PC-3 (cell line): ENCODE data around the gene RASL10B. TPM values are rescaled to one million over a fixed set of nuclear protein-coding genes. Genes with fewer than 3 reads are reported as not detected.

Experiments
- ATAC-seq: fragments of 200-7000 bp; cut with Tn5 transposase; 2 replicates; pipeline ENCODE4 v1.9.1; 2020; ENCODE audit warnings: mild to moderate bottlenecking, moderate library complexity
- BruUV-seq: library from RNA; stranded (reverse); fragments of 400-500 nt; replicated peaks from 2 replicates; lab custom pipeline; 2021; lab: Mats Ljungman, UMichigan
- CTCF ChIA-PET: fragments of 300-600 bp; sonication (Branson Sonifier 250); formaldehyde crosslinking; loops from one replicate; lab custom pipeline; 2022; ENCODE audit warnings: antibody characterized with exemption; lab: Charles Lee
- POLR2A ChIA-PET: fragments of 300-600 bp; sonication (Branson Sonifier 250); formaldehyde crosslinking; loops from one replicate; lab custom pipeline; 2022; ENCODE audit warnings: antibody characterized with exemption; ENCODE audit not compliant: unreplicated experiment; lab: Charles Lee
- DNase-seq: peaks from one replicate; pipeline ENCODE4 v3.0.0-alpha.2; 2015
- H2AFZ ChIP-seq: fragments of 300-600 bp; sonication (generic); 2 replicates; pipeline ENCODE4 v1.6.0; 2016; ENCODE audit warnings: antibody characterized with exemption, low read length
- H3F3A ChIP-seq: fragments of 300-600 bp; sonication (generic); one replicate; pipeline ENCODE4 v1.6.0; 2017; ENCODE audit warnings: antibody characterized with exemption, low read length, control low read depth, mild to moderate bottlenecking; ENCODE audit not compliant: unreplicated experiment
- H3K27ac ChIP-seq: fragments of 300-600 bp; sonication (generic); 2 replicates; pipeline ENCODE4 v1.5.1; 2016; ENCODE audit warnings: mild to moderate bottlenecking, low read length
- H3K27me3 ChIP-seq: fragments of 300-600 bp; sonication (generic); 2 replicates; pipeline ENCODE4 v1.6.1; 2016; ENCODE audit warnings: low read length, mixed read lengths
- H3K36me3 ChIP-seq: fragments of 300-600 bp; sonication (generic); 2 replicates; pipeline ENCODE4 v1.6.1; 2016; ENCODE audit warnings: low read depth, mixed run types, low read length, mixed read lengths
- H3K4me1 ChIP-seq: fragments of 300-600 bp; sonication (generic); 2 replicates; pipeline ENCODE4 v1.5.1; 2016; ENCODE audit warnings: low read length; ENCODE audit not compliant: insufficient read depth
- H3K4me2 ChIP-seq: fragments of 300-600 bp; sonication (generic); 2 replicates; pipeline ENCODE4 v1.6.0; 2016; ENCODE audit warnings: low read length
- H3K4me3 ChIP-seq: fragments of 300-600 bp; sonication (generic); 2 replicates; pipeline ENCODE4 v1.5.1; 2016; ENCODE audit warnings: mild to moderate bottlenecking, low read length, mixed read lengths
- H3K79me2 ChIP-seq: fragments of 300-600 bp; sonication (generic); 2 replicates; pipeline ENCODE4 v1.6.1; 2017; ENCODE audit warnings: low read length, mixed read lengths
- H3K9ac ChIP-seq: fragments of 300-600 bp; sonication (generic); 2 replicates; pipeline ENCODE4 v1.6.0; 2016; ENCODE audit warnings: mild to moderate bottlenecking, low read length
- H3K9me2 ChIP-seq: fragments of 300-600 bp; sonication (generic); replicated peaks from 2 replicates; pipeline ENCODE4 v1.6.1; 2016; ENCODE audit warnings: mixed run types, low read length, mixed read lengths
- H3K9me3 ChIP-seq: fragments of 300-600 bp; sonication (generic); 2 replicates; pipeline ENCODE4 v1.6.1; 2016; ENCODE audit warnings: low read length, mixed read lengths
- H4K20me1 ChIP-seq: fragments of 300-600 bp; sonication (generic); 2 replicates; pipeline ENCODE4 v1.6.1; 2016; ENCODE audit warnings: low read length, mixed read lengths
- CTCF ChIP-seq: fragments of 300-600 bp; sonication (generic); conservative IDR thresholded peaks from 2 replicates; pipeline ENCODE4 v1.5.1; 2017; ENCODE audit warnings: antibody characterized with exemption, low read depth, mild to moderate bottlenecking, low read length
- EZH2 ChIP-seq: fragments of 300-600 bp; sonication (generic); IDR thresholded peaks from one replicate; pipeline ENCODE4 v1.6.1; 2017; ENCODE audit warnings: antibody characterized with exemption, mild to moderate bottlenecking, low read length; ENCODE audit not compliant: unreplicated experiment
- EZH2phosphoT487 ChIP-seq: fragments of 300-600 bp; sonication (generic); IDR thresholded peaks from 2 replicates; pipeline ENCODE4 v1.6.1; 2018; ENCODE audit warnings: mild to moderate bottlenecking, antibody characterized with exemption, low read length, borderline replicate concordance
- intact Hi-C: fragments of 100-400 bp; cut with micrococcal nuclease; formaldehyde crosslinking; loops from 2 replicates; pipeline ENCODE4 v1.9.0; 2023
- total RNA-seq: library from RNA; depleted of rRNA; stranded (reverse); fragments of >200 nt; gene quantifications from 2 replicates; pipeline ENCODE4 v1.2.3, GENCODE V29; 2014; rRNA removed

Gene RASL10B
- total RNA-seq, 1 experiment from 2014 or later, result 0.77 TPM

- TF ChIP-seq EZH2, result no peak
- no peak for TF ChIP-seq CTCF
- TF ChIP-seq EZH2phosphoT487, result no peak
- Histone ChIP-seq H2AFZ (no peak overlapping the region), H3K4me1 (peaks cover 37% of the 10 kb centered on the region), H3K4me3 (no peak overlapping the region), H3K4me2 (no peak overlapping the region), H3K9me3 (no peaks in the 10 kb centered on the region), H3K36me3 (no peaks in the 10 kb centered on the region), H3K9ac (no peak overlapping the region), H3F3A (no peaks in the 10 kb centered on the region), H3K9me2 (no peaks in the 10 kb centered on the region), H3K27me3 (no peaks in the 10 kb centered on the region), H3K27ac (no peak overlapping the region), H4K20me1 (no peaks in the 10 kb centered on the region), H3K79me2 (no peaks in the 10 kb centered on the region)
- BruUV-seq, result no TSS peak
- ChIA-PET POLR2A (no interaction called here), CTCF (no interaction called here)
- ATAC-seq (no peak), DNase-seq (peak; percentile 37)
- intact Hi-C loops, result no loop called here
Measured at GRCh38 chr17:35790841-35791240, 59.4 kb downstream of the RASL10B start.

GRCh38 chr17:35791681-35792350 is 60.4 kb downstream of the RASL10B start:
- H3K9me2 ChIP-seq, result no peaks in the 10 kb centered on the region
- H3F3A ChIP-seq, result no peaks in the 10 kb centered on the region
- H3K36me3 ChIP-seq, result no peaks in the 10 kb centered on the region
- no peak overlapping the region for H3K27ac ChIP-seq
- ChIA-PET POLR2A (interaction anchor here (0.6 kb wide), 1 partner anchor 358 kb away, joined by 3 read pairs; no protein-coding TSS in a partner anchor), CTCF (no interaction called here)
- no peak overlapping the region for H2AFZ ChIP-seq
- H4K20me1 ChIP-seq, result no peaks in the 10 kb centered on the region
- H3K9ac ChIP-seq, result no peak overlapping the region
- no TSS peak for BruUV-seq
- no peak for DNase-seq
- ATAC-seq, result no peak
- no peak overlapping the region for H3K4me2 ChIP-seq
- intact Hi-C loops, result no loop called here
- peaks cover 31% of the 10 kb centered on the region for H3K4me1 ChIP-seq
- H3K4me3 ChIP-seq, result no peak overlapping the region
- H3K27me3 ChIP-seq, result no peaks in the 10 kb centered on the region
- H3K79me2 ChIP-seq, result no peaks in the 10 kb centered on the region
- TF ChIP-seq EZH2phosphoT487 (no peak), CTCF (no peak), EZH2 (no peak)
- H3K9me3 ChIP-seq, result no peaks in the 10 kb centered on the region

Other genes with a start within 250 kb of the RASL10B start
- not detected in 2 replicates for gene SLFN12L, start 194.0 kb upstream of the RASL10B start, total RNA-seq
- gene SLFN14, start 170.8 kb upstream of the RASL10B start, total RNA-seq, result not detected in 2 replicates
- 2.4 and 3.9 TPM in 2 replicates for gene PEX12, start 153.1 kb upstream of the RASL10B start, total RNA-seq
- 70.2 and 84.9 TPM in 2 replicates for gene AP2B1, start 144.3 kb upstream of the RASL10B start, total RNA-seq
- gene GAS2L2, start 21.6 kb downstream of the RASL10B start, total RNA-seq, result not detected in 2 replicates
- gene C17orf50, start 29.2 kb downstream of the RASL10B start, total RNA-seq, result not detected in 2 replicates
- 1.6 and 2.4 TPM in 2 replicates for gene MMP28, start 64.0 kb downstream of the RASL10B start, total RNA-seq
- 32.4 and 48.1 TPM in 2 replicates for gene TAF15, start 77.8 kb downstream of the RASL10B start, total RNA-seq
- not detected in 2 replicates for gene HEATR9, start 137.3 kb downstream of the RASL10B start, total RNA-seq
- gene CCL5, start 148.7 kb downstream of the RASL10B start, total RNA-seq, result not detected in 2 replicates
- 2.0 and 2.6 TPM in 2 replicates for gene RDM1, start 199.1 kb downstream of the RASL10B start, total RNA-seq
- gene LYZL6, start 212.1 kb downstream of the RASL10B start, total RNA-seq, result not detected in 2 replicates
- gene CCL16, start 249.9 kb downstream of the RASL10B start, total RNA-seq, result not detected in 2 replicates